ENCODE data around the gene ERVFRD-1. TPM values are rescaled to one million over a fixed set of nuclear protein-coding genes. Genes with fewer than 3 reads are reported as not detected.

ERVFRD-1 gene
- polyA plus RNA-seq, 1 donor (not counting 4 experiments of a cell fraction or from before 2014, with no cell fraction given): not detected

- no peaks in the 10 kb centered on the region for H3K79me2 ChIP-seq (ENCODE audit: control insufficient read depth, insufficient read depth, low read length)
- H3K27ac ChIP-seq (ENCODE audit: control insufficient read depth, insufficient read depth, low read length): no peak overlapping the region
- peak overlapping the region; percentile 41 for H3K4me2 ChIP-seq (ENCODE audit: control insufficient read depth, extremely low read depth, insufficient read depth, low read depth, low read length)
- no peaks in the 10 kb centered on the region for H3K9me1 ChIP-seq (ENCODE audit: control insufficient read depth, extremely low read depth, insufficient read depth, low read length)
- FAIRE-seq (peak; percentile 46), DNase-seq (ENCODE audit: low read depth, low spot score) (no peak)
- no peaks in the 10 kb centered on the region for H4K20me1 ChIP-seq (ENCODE audit: control insufficient read depth, extremely low read depth, insufficient read depth, low read length)
- no peaks in the 10 kb centered on the region for H3K27me3 ChIP-seq (ENCODE audit: control insufficient read depth, extremely low read depth, insufficient read depth, low read length)
- no peak overlapping the region for H3K9ac ChIP-seq (ENCODE audit: control insufficient read depth, extremely low read depth, insufficient read depth, low read length)
- no peak overlapping the region for H3K4me3 ChIP-seq (ENCODE audit: control insufficient read depth in 2 of 3, extremely low read depth in 1 of 3, insufficient read depth in 2 of 3, low read depth in 1 of 3, low read length in 3 of 3)
- no peaks in the 10 kb centered on the region for H3K9me3 ChIP-seq (ENCODE audit: control insufficient read depth, low read depth, low read length)
- no peaks in the 10 kb centered on the region for H3K36me3 ChIP-seq (ENCODE audit: control insufficient read depth in 2 of 2, extremely low read depth in 1 of 2, insufficient read depth in 2 of 2, low read length in 2 of 2)
- peak overlapping the region; percentile 80 for H2AFZ ChIP-seq (ENCODE audit: control insufficient read depth, low read length)
- no peak for TF ChIP-seq EZH2 (IDR thresholded peaks at IDR 0.05; ENCODE audit: low read length)
- H3K4me1 ChIP-seq (ENCODE audit: control insufficient read depth, extremely low read depth, insufficient read depth, low read length): peaks cover 16% of the 10 kb centered on the region
- dilution Hi-C loops (cut with MboI; ENCODE audit: extremely low pct_ligation_motif_present, low sequenced_read_pairs): no loop called here
Observed at GRCh38 chr6:11076540-11076939, 35.0 kb downstream of the ERVFRD-1 start.

- peaks cover 13% of the 10 kb centered on the region for H3K4me1 ChIP-seq (ENCODE audit: control insufficient read depth, extremely low read depth, insufficient read depth, low read length)
- no peak overlapping the region for H3K4me2 ChIP-seq (ENCODE audit: control insufficient read depth, extremely low read depth, insufficient read depth, low read depth, low read length)
- no peaks in the 10 kb centered on the region for H3K9me1 ChIP-seq (ENCODE audit: control insufficient read depth, extremely low read depth, insufficient read depth, low read length)
- H3K4me3 ChIP-seq (ENCODE audit: control insufficient read depth in 2 of 3, extremely low read depth in 1 of 3, insufficient read depth in 2 of 3, low read depth in 1 of 3, low read length in 3 of 3): no peak overlapping the region
- H3K27ac ChIP-seq (ENCODE audit: control insufficient read depth, insufficient read depth, low read length): no peak overlapping the region
- no peak overlapping the region for H3K9ac ChIP-seq (ENCODE audit: control insufficient read depth, extremely low read depth, insufficient read depth, low read length)
- no peaks in the 10 kb centered on the region for H4K20me1 ChIP-seq (ENCODE audit: control insufficient read depth, extremely low read depth, insufficient read depth, low read length)
- no peak for FAIRE-seq
- no peaks in the 10 kb centered on the region for H3K9me3 ChIP-seq (ENCODE audit: control insufficient read depth, low read depth, low read length)
- no peaks in the 10 kb centered on the region for H3K36me3 ChIP-seq (ENCODE audit: control insufficient read depth in 2 of 2, extremely low read depth in 1 of 2, insufficient read depth in 2 of 2, low read length in 2 of 2)
- no peak for DNase-seq (ENCODE audit: low read depth, low spot score)
- dilution Hi-C loops (cut with MboI; ENCODE audit: extremely low pct_ligation_motif_present, low sequenced_read_pairs): loop anchor here (25.0 kb wide), 1 partner anchor 110 kb away; no protein-coding TSS in a partner anchor
- no peak overlapping the region for H2AFZ ChIP-seq (ENCODE audit: control insufficient read depth, low read length)
- H3K79me2 ChIP-seq (ENCODE audit: control insufficient read depth, insufficient read depth, low read length): no peaks in the 10 kb centered on the region
- H3K27me3 ChIP-seq (ENCODE audit: control insufficient read depth, extremely low read depth, insufficient read depth, low read length): no peaks in the 10 kb centered on the region
- no peak for TF ChIP-seq EZH2 (IDR thresholded peaks at IDR 0.05; ENCODE audit: low read length)
- no peak for TF ChIP-seq CTCF (optimal IDR thresholded peaks at IDR 0.05 in 1 of 3, IDR thresholded peaks at IDR 0.05 in 1 of 3, conservative IDR thresholded peaks at IDR 0.05 in 1 of 3; ENCODE audit: extremely low read depth in 1 of 3, insufficient read depth in 2 of 3, low read length in 3 of 3)
Observed at GRCh38 chr6:11072101-11072500, 39.4 kb downstream of the ERVFRD-1 start.

- no peak overlapping the region for H3K4me3 ChIP-seq (ENCODE audit: control insufficient read depth in 2 of 3, extremely low read depth in 1 of 3, insufficient read depth in 2 of 3, low read depth in 1 of 3, low read length in 3 of 3)
- no peak overlapping the region for H2AFZ ChIP-seq (ENCODE audit: control insufficient read depth, low read length)
- no peaks in the 10 kb centered on the region for H3K9me1 ChIP-seq (ENCODE audit: control insufficient read depth, extremely low read depth, insufficient read depth, low read length)
- TF ChIP-seq EZH2 (IDR thresholded peaks at IDR 0.05; ENCODE audit: low read length) (no peak), CTCF (optimal IDR thresholded peaks at IDR 0.05 in 1 of 3, IDR thresholded peaks at IDR 0.05 in 1 of 3, conservative IDR thresholded peaks at IDR 0.05 in 1 of 3; ENCODE audit: extremely low read depth in 1 of 3, insufficient read depth in 2 of 3, low read length in 3 of 3) (no peak)
- FAIRE-seq (no peak), DNase-seq (ENCODE audit: low read depth, low spot score) (no peak)
- H3K9me3 ChIP-seq (ENCODE audit: control insufficient read depth, low read depth, low read length): no peaks in the 10 kb centered on the region
- H3K4me1 ChIP-seq (ENCODE audit: control insufficient read depth, extremely low read depth, insufficient read depth, low read length): no peaks in the 10 kb centered on the region
- no peaks in the 10 kb centered on the region for H3K36me3 ChIP-seq (ENCODE audit: control insufficient read depth in 2 of 2, extremely low read depth in 1 of 2, insufficient read depth in 2 of 2, low read length in 2 of 2)
- no peaks in the 10 kb centered on the region for H3K27me3 ChIP-seq (ENCODE audit: control insufficient read depth, extremely low read depth, insufficient read depth, low read length)
- H4K20me1 ChIP-seq (ENCODE audit: control insufficient read depth, extremely low read depth, insufficient read depth, low read length): no peaks in the 10 kb centered on the region
- H3K27ac ChIP-seq (ENCODE audit: control insufficient read depth, insufficient read depth, low read length): no peak overlapping the region
- no peak overlapping the region for H3K9ac ChIP-seq (ENCODE audit: control insufficient read depth, extremely low read depth, insufficient read depth, low read length)
- dilution Hi-C loops (cut with MboI; ENCODE audit: extremely low pct_ligation_motif_present, low sequenced_read_pairs): loop anchor here (25.0 kb wide), 1 partner anchor 107 kb away; no protein-coding TSS in a partner anchor
- no peaks in the 10 kb centered on the region for H3K79me2 ChIP-seq (ENCODE audit: control insufficient read depth, insufficient read depth, low read length)
- H3K4me2 ChIP-seq (ENCODE audit: control insufficient read depth, extremely low read depth, insufficient read depth, low read depth, low read length): no peak overlapping the region
Observed at GRCh38 chr6:11069760-11070159, 41.8 kb downstream of the ERVFRD-1 start.
